ENCODE measurements around the gene TREX2.

Gene TREX2

GRCh38 chrX:153454901-153455550, 9.2 kb upstream of the TREX2 start:
- no peak for DNase-seq

- no peak for DNase-seq
These were observed 5.1 kb upstream of the TREX2 start for GRCh38 chrX:153450949-153451277.

- no peak for DNase-seq
These were observed 4.5 kb upstream of the TREX2 start for GRCh38 chrX:153450114-153450948.

- DNase-seq, result no peak
These were observed 3.7 kb upstream of the TREX2 start for GRCh38 chrX:153449368-153450113.

GRCh38 chrX:153448556-153449367, 2.9 kb upstream of the TREX2 start:
- no peak for DNase-seq

- no peak for DNase-seq
These were observed 1.7 kb upstream of the TREX2 start for GRCh38 chrX:153447581-153447960.

- no peak for DNase-seq
These were observed 1.2 kb upstream of the TREX2 start for GRCh38 chrX:153446950-153447580.

- DNase-seq, result no peak
These were observed 730 bp upstream of the TREX2 start for GRCh38 chrX:153446636-153446936.

- DNase-seq, result no peak
These were observed 575 bp downstream of the TREX2 start for GRCh38 chrX:153445106-153445855.

GRCh38 chrX:153444333-153445011, 1.4 kb downstream of the TREX2 start:
- DNase-seq, result no peak

GRCh38 chrX:153443476-153444332, 2.2 kb downstream of the TREX2 start:
- DNase-seq, result no peak

- DNase-seq, result no peak
These were observed 3.4 kb downstream of the TREX2 start for GRCh38 chrX:153442463-153442862.

- no peak for DNase-seq
These were observed 3.9 kb downstream of the TREX2 start for GRCh38 chrX:153441981-153442380.

- DNase-seq, result no peak
These were observed 4.6 kb downstream of the TREX2 start for GRCh38 chrX:153441296-153441695.

GRCh38 chrX:153440556-153441135, 5.2 kb downstream of the TREX2 start:
- DNase-seq, result no peak

- no peak for DNase-seq
These were observed 5.9 kb downstream of the TREX2 start for GRCh38 chrX:153439977-153440376.

- no peak for DNase-seq
These were observed 7.3 kb downstream of the TREX2 start for GRCh38 chrX:153438532-153438931.

- no peak for DNase-seq
These were observed 10.0 kb downstream of the TREX2 start for GRCh38 chrX:153435845-153436244.

GRCh38 chrX:153434801-153435200, 11.1 kb downstream of the TREX2 start:
- DNase-seq, result no peak

- no peak for DNase-seq
These were observed 12.0 kb downstream of the TREX2 start for GRCh38 chrX:153433781-153434285.

Data from activated T-cell treated with anti-CD3 and anti-CD28 coated beads for 4 hours (primary cell).